GM19452 (cell line): ENCODE data around the gene JPT1.
A peak's percentile ranks its signal among the peaks of the same experiment; 100 is the strongest.
"Not testable (repeated sequence)": the region's sequence is repeated elsewhere in the genome, so short reads cannot be mapped to it uniquely, and the experiment has no call there.

Experiments used
- ATAC-seq: cut with Tn5 transposase; IDR thresholded peaks from one replicate; pipeline ENCODE4 v1.9.1; 2021; ENCODE audit not compliant: unreplicated experiment

The JPT1 gene

GRCh38 chr17:75130632-75131277 lies 23.6 kb downstream of the JPT1 start:
- ATAC-seq: peak; percentile 13

DNA sequence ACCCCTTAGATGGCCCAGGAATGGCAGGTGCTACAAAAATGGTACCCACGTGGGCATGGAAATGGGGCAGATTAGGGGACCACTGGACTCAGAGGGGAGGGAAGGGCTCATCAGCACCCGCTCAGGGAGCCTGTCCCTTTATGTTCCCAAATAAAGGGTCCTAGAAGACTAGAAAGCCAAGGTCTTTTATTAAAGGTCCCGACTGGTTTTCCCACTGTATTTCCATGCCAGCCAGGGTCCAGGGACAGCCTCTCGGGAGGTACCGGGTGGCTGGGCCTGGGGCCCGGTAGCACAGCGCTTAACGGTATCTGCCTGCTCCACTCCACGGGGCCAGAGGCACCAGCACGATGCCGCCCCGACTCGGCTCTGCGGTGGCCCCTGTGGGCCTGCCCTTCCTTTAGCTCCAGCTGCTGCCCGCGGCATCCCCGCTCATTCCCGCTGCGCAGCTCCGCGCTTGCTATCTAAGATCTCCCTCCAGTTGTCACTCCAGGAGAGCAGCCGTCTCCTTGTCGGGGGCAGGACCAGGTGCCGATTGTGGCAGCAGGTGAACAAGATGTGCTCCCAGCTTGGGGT lies 24.2 kb downstream of the JPT1 start:
- ATAC-seq: no peak

GRCh38 chr17:75129576-75129975 lies 24.7 kb downstream of the JPT1 start:
- no peak for ATAC-seq

GRCh38 chr17:75128694-75129505 lies 25.4 kb downstream of the JPT1 start:
- ATAC-seq: no peak

DNA sequence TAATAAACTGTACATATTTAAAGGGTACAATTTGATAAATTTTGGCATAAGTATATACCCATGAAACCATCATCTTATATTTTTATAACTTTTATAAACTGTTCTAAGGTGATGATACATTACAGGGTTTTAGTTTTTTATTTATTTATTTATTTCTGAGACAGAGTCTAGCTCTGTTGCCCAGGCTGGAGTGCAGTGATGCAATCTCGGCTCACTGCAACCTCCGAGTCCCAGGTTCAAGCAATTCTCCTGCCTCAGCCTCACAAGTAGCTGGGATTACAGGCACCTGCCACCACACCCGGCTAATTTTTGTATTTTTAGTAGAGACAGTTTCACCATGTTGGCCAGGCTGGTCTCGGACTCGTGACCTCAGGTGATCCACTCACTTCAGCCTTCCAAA lies 26.4 kb downstream of the JPT1 start:
- ATAC-seq: not testable (repeated sequence)

DNA sequence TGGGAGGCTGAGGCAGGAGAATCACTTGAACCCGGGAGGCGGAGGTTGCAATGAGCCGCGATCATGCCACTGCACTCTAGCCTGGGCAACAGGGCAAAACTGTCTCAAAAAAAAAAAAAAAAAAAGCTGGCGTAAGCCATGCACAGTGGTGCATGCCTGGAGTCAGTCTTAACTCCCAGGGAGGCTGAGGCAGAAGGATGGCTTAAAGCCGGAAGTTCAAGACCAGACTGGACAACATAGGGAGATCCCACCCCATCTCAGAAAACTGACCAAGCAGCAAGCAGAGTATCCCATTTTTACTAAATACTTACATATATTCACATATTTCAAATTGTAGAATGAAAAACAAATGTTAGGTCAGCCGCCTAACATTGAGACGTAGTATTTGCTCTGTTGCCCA lies 27.4 kb downstream of the JPT1 start:
- ATAC-seq: no peak

GRCh38 chr17:75125984-75126383 lies 28.3 kb downstream of the JPT1 start:
- ATAC-seq: no peak

- ATAC-seq: no peak
Measured at GRCh38 chr17:75124819-75125162, 29.5 kb downstream of the JPT1 start.

DNA sequence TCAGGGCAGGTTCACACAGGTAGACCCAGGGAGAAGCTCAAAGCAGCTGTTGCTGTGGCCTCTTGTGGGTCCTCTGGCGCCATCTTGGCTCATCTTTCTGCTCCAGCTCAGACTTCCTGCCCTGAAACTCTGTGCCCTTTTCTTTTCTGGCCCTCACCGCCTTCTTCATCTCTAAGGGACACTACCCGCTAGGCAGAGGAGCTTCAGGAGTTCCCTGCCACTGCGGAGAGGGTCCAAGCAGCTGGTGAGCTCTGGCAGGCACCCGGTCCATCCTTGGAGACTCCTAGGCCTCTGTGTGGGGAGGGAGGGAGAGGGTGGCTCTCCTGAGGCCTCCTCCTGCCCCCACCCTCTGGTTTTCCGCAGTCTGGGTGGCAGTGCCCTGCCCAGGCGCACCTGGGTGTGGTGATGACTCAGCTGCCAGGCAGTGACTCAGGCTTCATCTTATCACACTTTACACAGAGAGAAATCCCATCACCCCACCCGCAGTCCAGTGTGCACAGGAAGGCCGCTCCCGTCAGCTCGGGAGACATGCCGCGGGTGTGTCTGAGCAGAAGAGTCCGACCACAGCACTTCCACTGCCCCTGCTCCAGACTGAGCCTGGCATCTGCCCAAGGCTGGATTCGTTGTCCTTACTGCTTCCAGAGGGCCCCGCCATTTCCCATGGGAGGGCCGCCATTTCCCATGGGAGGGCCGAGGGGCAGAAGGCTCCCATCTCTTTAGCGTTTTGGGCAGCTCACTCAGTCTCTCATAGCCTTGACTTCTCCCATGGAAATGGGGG lies 30.1 kb downstream of the JPT1 start:
- ATAC-seq: no peak

- ATAC-seq: no peak
Measured at GRCh38 chr17:75118307-75118706, 36.0 kb downstream of the JPT1 start.

GRCh38 chr17:75116737-75117136 lies 37.6 kb downstream of the JPT1 start:
- ATAC-seq: no peak

GRCh38 chr17:75115555-75115954 lies 38.8 kb downstream of the JPT1 start:
- ATAC-seq: no peak

GRCh38 chr17:75114552-75115314 lies 39.6 kb downstream of the JPT1 start:
- ATAC-seq: no peak

DNA sequence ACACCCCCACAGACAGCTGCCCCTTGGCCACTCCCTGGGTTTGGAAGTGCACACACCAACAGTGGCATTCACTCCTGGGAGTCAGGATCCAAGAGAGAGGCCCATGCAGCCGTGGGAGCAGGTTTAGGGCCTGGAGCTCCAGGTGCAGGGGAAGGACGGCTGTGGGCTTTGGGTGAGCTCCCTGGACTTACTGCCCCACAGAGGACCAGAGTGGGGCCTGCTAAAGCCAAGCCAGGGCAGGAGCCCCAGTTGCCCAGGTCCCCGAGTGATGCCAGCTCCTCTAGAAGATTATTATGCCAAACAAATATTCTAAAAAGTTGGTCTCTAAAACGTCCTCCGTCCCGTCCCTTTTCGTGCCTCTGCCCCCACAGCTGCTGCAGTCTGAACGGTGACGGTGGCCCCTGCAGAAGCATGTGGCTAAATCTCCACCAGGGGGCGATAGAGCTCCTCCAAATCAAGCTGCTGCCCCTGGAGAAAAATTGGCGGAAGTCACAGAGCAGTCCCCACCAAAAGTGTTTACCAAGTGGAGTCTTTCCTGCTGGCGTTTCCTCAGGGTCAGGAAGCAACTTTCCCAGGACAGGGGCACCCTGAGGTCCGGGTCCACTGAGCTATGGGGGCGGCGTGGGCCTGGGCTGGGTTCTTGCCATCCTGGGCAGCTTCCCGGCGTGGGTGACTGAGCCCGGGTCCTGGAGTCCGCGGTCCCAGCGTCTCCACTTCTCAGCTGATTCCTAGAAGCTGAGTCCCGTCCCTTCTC lies 40.3 kb downstream of the JPT1 start:
- ATAC-seq: no peak

- no peak for ATAC-seq
Measured at GRCh38 chr17:75111777-75112335, 42.5 kb downstream of the JPT1 start.

DNA sequence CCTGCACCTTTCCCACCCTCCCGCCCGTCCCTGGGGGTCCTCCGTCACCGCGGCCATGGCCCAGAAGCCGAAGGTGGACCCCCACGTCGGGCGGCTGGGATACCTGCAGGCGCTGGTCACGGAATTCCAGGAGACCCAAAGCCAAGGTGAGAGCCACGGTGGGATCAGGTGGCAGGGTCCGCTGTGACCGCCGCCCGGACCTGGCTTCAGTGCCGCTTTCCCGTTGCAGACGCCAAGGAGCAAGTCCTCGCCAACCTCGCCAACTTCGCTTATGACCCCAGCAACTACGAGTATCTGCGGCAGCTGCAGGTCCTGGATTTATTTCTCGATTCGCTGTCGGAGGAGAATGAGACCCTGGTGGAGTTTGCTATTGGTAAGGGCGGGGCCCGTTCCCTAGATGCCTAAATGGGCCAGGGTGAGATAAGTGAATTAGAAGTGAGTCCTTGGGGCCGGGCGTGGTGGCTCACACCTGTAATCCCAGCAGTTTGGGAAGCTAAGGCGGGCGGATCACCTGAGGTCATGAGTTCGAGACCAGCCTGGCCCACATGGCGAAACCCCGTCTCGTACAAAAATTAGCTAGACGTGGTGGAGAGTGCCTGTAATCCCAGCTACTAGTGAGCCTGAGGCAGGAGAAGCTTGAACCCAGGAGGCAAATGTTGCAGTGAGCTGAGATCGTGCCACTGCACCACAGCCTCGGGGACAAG lies 43.9 kb downstream of the JPT1 start:
- ATAC-seq: no peak

- ATAC-seq: peak; percentile 59
Measured at GRCh38 chr17:75109407-75110233, 44.7 kb downstream of the JPT1 start, which contains the start of gene ARMC7. Gene ARMC7, plus strand, starts transcription at chr17:75109969. Its CDS starts 320 bp downstream, at chr17:75110289.

DNA sequence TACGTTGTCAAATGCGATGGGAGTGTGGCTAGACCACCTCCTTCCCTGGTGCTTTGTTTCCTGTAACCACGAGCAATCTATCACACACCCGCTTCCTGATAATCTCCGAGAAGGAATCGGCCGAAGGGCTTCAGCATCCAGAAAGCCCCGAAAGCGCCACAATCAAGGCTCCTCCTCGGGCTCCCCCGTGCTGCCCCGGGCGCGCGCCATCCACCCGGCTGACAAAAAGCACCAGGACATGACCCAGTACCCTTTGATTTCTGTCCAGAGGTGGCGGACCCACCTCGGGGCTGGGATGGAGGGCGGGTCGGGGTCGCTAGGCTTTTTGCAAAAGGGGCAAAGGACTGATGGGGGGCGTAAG lies 45.3 kb downstream of the JPT1 start:
- ATAC-seq: no peak
